Liver (tissue), 9 donors: ENCODE measurements around the gene CDCA4. TPM values are rescaled to one million over a fixed set of nuclear protein-coding genes. Genes with fewer than 3 reads are reported as not detected.

ENCODE experiments used
- DNase-seq: peaks from one replicate; pipeline ENCODE4 v3.0.0-alpha.2; 2017; ENCODE audit warnings: low spot score
- H3K27ac ChIP-seq, 2 donors: one replicate each; pipeline ENCODE4 v1.7.0; 2013; ENCODE audit warnings: inconsistent platforms in 2 of 2, low read length in 2 of 2, control low read depth in 1 of 2, low read depth in 1 of 2, mild to moderate bottlenecking in 1 of 2
- H3K27me3 ChIP-seq, 4 donors: one replicate each; pipeline versions ENCODE4 v1.6.1 to v1.7.0; 2013; ENCODE audit warnings: low read length in 3 of 4, inconsistent platforms in 1 of 4, mild to moderate bottlenecking in 1 of 4, moderate library complexity in 1 of 4; ENCODE audit not compliant: control insufficient read depth in 4 of 4, insufficient read depth in 4 of 4
- H3K36me3 ChIP-seq, 4 donors: one replicate each; pipeline versions ENCODE4 v1.6.1 to v1.7.0; 2013; ENCODE audit warnings: low read length in 3 of 4, mild to moderate bottlenecking in 3 of 4, low read depth in 1 of 4, moderate library complexity in 1 of 4; ENCODE audit not compliant: control insufficient read depth in 4 of 4, insufficient read depth in 3 of 4
- H3K4me1 ChIP-seq, 4 donors: one replicate each; pipeline versions ENCODE4 v1.6.1 to v1.7.0; 2013; ENCODE audit warnings: low read length in 3 of 4, mild to moderate bottlenecking in 3 of 4, moderate library complexity in 1 of 4; ENCODE audit not compliant: control insufficient read depth in 4 of 4, insufficient read depth in 4 of 4
- H3K4me3 ChIP-seq, 3 donors: one replicate each; pipeline versions ENCODE4 v1.6.1 to v1.7.0; 2013; ENCODE audit warnings: low read length in 3 of 3, control low read depth in 1 of 3, low read depth in 1 of 3, mild to moderate bottlenecking in 1 of 3
- H3K9ac ChIP-seq, 2 donors: one replicate each; pipeline ENCODE4 v1.7.0; 2013; ENCODE audit warnings: low read length in 2 of 2, mild to moderate bottlenecking in 2 of 2, moderate library complexity in 2 of 2, control low read depth in 1 of 2, low read depth in 1 of 2
- H3K9me3 ChIP-seq, 4 donors: one replicate each; pipeline versions ENCODE4 v1.6.1 to v1.7.0; 2013; ENCODE audit warnings: low read length in 3 of 4; ENCODE audit not compliant: control insufficient read depth in 4 of 4
- EGR1 ChIP-seq, 2 donors: IDR thresholded peaks; 2 replicates each; pipeline ENCODE4 v1.6.1; 2016 to 2018; ENCODE audit warnings: antibody characterized with exemption in 2 of 2, low read depth in 2 of 2
- GABPA ChIP-seq, 2 donors: IDR thresholded peaks in 1 of 2; conservative IDR thresholded peaks in 1 of 2; 2 replicates each; pipeline ENCODE4 v1.6.1; 2016; ENCODE audit warnings: antibody characterized with exemption in 2 of 2, mild to moderate bottlenecking in 1 of 2, moderate library complexity in 1 of 2
- HNF4A ChIP-seq, 2 donors: conservative IDR thresholded peaks; 2 replicates each; pipeline ENCODE4 v1.6.1; 2016; ENCODE audit warnings: antibody characterized with exemption in 2 of 2, mild to moderate bottlenecking in 2 of 2
- JUND ChIP-seq, 2 donors: IDR thresholded peaks; 2 replicates each; pipeline ENCODE4 v1.6.1; 2016; ENCODE audit warnings: antibody characterized with exemption in 2 of 2
- NR2F2 ChIP-seq: IDR thresholded peaks from 2 replicates; pipeline ENCODE4 v1.6.1; 2016; ENCODE audit warnings: antibody characterized with exemption
- RAD21 ChIP-seq, 2 donors: IDR thresholded peaks; 2 replicates each; pipeline ENCODE4 v1.6.1; 2016; ENCODE audit warnings: antibody characterized with exemption in 2 of 2, mild to moderate bottlenecking in 2 of 2
- SP1 ChIP-seq: IDR thresholded peaks from 2 replicates; pipeline ENCODE4 v1.6.1; 2018; ENCODE audit warnings: antibody characterized with exemption, mild to moderate bottlenecking
- YY1 ChIP-seq: IDR thresholded peaks from 2 replicates; pipeline ENCODE4 v1.6.1; 2016; ENCODE audit warnings: antibody characterized with exemption, mild to moderate bottlenecking
- WGBS: extraction: QIAGEN DNeasy Blood & Tissue Kit; methylation state at CpG from one replicate; pipeline ENCODE4 v1.1.7; 2013; 5-methylcytosine and 5-hydroxymethylcytosine counted together
- polyA plus RNA-seq, 2 donors: library from polyadenylated mRNA; stranded (reverse) in 1 of 2; unstranded in 1 of 2; fragments of 200-250 nt in 1 of 2; fragments of >200 nt in 1 of 2; fragmentation: Nextera tagmentation in 1 of 2; extraction: Ambion mirVana in 1 of 2; gene quantifications; one replicate each; pipeline versions ENCODE4 v1.2.1 to v1.2.3, GENCODE V29; 2013 to 2015
- total RNA-seq, 2 donors: library from RNA; depleted of rRNA; stranded (reverse); fragments of >200 nt; gene quantifications; one replicate each; pipeline ENCODE4 v1.2.3, GENCODE V29; 2014
- TF ChIP-seq, protein P1 (sequence below): IDR thresholded peaks from 2 replicates; pipeline ENCODE4 v1.6.1; 2016; ENCODE audit warnings: antibody characterized with exemption, mild to moderate bottlenecking
- TF ChIP-seq, protein P2 (sequence below): fragments of 150-350 bp; IDR thresholded peaks from 2 replicates; pipeline ENCODE4 v1.5.1; 2017; ENCODE audit warnings: improper control_type of control experiment, low read depth, low read length; ENCODE audit not compliant: missing input control
- TF ChIP-seq, protein P3 (sequence below): IDR thresholded peaks from 2 replicates; pipeline ENCODE4 v1.6.1; 2016; ENCODE audit warnings: antibody characterized with exemption
- TF ChIP-seq, protein P4 (sequence below): IDR thresholded peaks from 2 replicates; pipeline ENCODE4 v1.6.1; 2016; ENCODE audit warnings: antibody characterized with exemption
- donor health status: healthy.
- donor health status: healthy.
- donor health status: healthy.
- donor health status: healthy.
- donor health status: healthy.

CDCA4 gene
- total and polyA plus RNA-seq, 4 donors, result 1.2 to 34.5 (median 2.7) TPM

- TF ChIP-seq SP1, result no peak
- TF ChIP-seq GABPA (IDR thresholded peaks at IDR 0.05 in 1 of 2, conservative IDR thresholded peaks at IDR 0.05 in 1 of 2), result no peak
- no peak for TF ChIP-seq EGR1 (IDR thresholded peaks at IDR 0.05; ENCODE audit: low read depth in 2 of 2)
- TF ChIP-seq, protein P1, sequence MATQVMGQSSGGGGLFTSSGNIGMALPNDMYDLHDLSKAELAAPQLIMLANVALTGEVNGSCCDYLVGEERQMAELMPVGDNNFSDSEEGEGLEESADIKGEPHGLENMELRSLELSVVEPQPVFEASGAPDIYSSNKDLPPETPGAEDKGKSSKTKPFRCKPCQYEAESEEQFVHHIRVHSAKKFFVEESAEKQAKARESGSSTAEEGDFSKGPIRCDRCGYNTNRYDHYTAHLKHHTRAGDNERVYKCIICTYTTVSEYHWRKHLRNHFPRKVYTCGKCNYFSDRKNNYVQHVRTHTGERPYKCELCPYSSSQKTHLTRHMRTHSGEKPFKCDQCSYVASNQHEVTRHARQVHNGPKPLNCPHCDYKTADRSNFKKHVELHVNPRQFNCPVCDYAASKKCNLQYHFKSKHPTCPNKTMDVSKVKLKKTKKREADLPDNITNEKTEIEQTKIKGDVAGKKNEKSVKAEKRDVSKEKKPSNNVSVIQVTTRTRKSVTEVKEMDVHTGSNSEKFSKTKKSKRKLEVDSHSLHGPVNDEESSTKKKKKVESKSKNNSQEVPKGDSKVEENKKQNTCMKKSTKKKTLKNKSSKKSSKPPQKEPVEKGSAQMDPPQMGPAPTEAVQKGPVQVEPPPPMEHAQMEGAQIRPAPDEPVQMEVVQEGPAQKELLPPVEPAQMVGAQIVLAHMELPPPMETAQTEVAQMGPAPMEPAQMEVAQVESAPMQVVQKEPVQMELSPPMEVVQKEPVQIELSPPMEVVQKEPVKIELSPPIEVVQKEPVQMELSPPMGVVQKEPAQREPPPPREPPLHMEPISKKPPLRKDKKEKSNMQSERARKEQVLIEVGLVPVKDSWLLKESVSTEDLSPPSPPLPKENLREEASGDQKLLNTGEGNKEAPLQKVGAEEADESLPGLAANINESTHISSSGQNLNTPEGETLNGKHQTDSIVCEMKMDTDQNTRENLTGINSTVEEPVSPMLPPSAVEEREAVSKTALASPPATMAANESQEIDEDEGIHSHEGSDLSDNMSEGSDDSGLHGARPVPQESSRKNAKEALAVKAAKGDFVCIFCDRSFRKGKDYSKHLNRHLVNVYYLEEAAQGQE, result no peak
- no peak for TF ChIP-seq YY1
- TF ChIP-seq NR2F2, result no peak
- TF ChIP-seq JUND (IDR thresholded peaks at IDR 0.05), result no peak
- Histone ChIP-seq H3K9me3 (no peaks in the 10 kb centered on the region), H3K36me3 (peaks cover 0 to 13% (median under 1%) of the 10 kb centered on the region in 4 donors), H3K4me3 (no peak overlapping the region), H3K9ac (no peak overlapping the region), H3K27ac (no peak overlapping the region), H3K27me3 (no peaks in the 10 kb centered on the region), H3K4me1 (peaks cover 0 to 3% (median 0%) of the 10 kb centered on the region in 4 donors)
- 94% methylated on average over 21 of the region's 21 CpGs for WGBS
- DNase-seq, result no peak
These were observed 14.7 kb downstream of the CDCA4 start for GRCh38 chr14:105005929-105006830.

DNA sequence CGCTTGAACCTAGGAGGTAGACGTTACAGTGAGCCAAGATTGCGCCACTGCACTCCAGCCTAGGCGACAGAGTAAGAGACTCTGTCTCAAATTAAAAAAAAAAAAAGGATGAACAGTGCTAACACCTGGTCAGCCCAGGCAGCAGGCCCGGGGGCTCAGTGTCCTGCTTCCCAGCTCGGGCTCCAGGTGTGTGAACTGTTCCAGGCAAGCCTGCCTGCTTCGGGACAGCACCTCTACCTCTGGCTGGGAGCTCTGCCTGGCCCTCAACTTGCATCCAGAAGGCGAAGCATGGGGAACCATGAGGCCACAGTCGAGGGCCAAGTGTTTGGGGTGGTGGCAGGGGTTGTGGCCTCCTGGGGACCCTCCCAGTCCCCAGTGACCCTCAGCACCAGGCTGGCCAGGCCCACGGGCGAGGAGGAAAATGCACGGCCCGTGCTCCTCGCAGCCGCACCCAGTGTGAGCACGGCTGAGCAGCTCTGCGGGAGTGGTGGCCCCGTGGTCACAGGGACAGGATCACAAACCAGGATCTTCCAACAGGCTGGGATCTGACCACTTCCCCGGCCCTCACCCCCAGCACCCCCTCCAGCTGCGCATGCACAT is 15.5 kb downstream of the CDCA4 start:
- Histone ChIP-seq H3K36me3 (peaks cover 0 to 9% (median under 1%) of the 10 kb centered on the region in 4 donors), H3K4me3 (no peak overlapping the region), H3K9ac (no peak overlapping the region), H3K4me1 (peaks cover 0 to 3% (median 0%) of the 10 kb centered on the region in 4 donors), H3K27me3 (no peaks in the 10 kb centered on the region), H3K9me3 (no peaks in the 10 kb centered on the region), H3K27ac (no peak overlapping the region)
- TF ChIP-seq, protein P2, sequence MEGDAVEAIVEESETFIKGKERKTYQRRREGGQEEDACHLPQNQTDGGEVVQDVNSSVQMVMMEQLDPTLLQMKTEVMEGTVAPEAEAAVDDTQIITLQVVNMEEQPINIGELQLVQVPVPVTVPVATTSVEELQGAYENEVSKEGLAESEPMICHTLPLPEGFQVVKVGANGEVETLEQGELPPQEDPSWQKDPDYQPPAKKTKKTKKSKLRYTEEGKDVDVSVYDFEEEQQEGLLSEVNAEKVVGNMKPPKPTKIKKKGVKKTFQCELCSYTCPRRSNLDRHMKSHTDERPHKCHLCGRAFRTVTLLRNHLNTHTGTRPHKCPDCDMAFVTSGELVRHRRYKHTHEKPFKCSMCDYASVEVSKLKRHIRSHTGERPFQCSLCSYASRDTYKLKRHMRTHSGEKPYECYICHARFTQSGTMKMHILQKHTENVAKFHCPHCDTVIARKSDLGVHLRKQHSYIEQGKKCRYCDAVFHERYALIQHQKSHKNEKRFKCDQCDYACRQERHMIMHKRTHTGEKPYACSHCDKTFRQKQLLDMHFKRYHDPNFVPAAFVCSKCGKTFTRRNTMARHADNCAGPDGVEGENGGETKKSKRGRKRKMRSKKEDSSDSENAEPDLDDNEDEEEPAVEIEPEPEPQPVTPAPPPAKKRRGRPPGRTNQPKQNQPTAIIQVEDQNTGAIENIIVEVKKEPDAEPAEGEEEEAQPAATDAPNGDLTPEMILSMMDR, result no peak
- TF ChIP-seq HNF4A (conservative IDR thresholded peaks at IDR 0.05) (no peak), RAD21 (IDR thresholded peaks at IDR 0.05) (no peak), NR2F2 (no peak)
- TF ChIP-seq, protein P3, sequence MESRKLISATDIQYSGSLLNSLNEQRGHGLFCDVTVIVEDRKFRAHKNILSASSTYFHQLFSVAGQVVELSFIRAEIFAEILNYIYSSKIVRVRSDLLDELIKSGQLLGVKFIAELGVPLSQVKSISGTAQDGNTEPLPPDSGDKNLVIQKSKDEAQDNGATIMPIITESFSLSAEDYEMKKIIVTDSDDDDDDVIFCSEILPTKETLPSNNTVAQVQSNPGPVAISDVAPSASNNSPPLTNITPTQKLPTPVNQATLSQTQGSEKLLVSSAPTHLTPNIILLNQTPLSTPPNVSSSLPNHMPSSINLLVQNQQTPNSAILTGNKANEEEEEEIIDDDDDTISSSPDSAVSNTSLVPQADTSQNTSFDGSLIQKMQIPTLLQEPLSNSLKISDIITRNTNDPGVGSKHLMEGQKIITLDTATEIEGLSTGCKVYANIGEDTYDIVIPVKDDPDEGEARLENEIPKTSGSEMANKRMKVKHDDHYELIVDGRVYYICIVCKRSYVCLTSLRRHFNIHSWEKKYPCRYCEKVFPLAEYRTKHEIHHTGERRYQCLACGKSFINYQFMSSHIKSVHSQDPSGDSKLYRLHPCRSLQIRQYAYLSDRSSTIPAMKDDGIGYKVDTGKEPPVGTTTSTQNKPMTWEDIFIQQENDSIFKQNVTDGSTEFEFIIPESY, result no peak
- TF ChIP-seq, protein P4, sequence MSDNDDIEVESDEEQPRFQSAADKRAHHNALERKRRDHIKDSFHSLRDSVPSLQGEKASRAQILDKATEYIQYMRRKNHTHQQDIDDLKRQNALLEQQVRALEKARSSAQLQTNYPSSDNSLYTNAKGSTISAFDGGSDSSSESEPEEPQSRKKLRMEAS, result no peak
- 89% methylated on average over 20 of the region's 20 CpGs for WGBS
- DNase-seq, result no peak
